GM18499 (cell line): ENCODE data around the gene TIGAR.

ENCODE experiments used
- ATAC-seq: cut with Tn5 transposase; IDR thresholded peaks from one replicate; pipeline ENCODE4 v1.9.1; 2021; ENCODE audit warnings: moderate number of reproducible peaks; ENCODE audit not compliant: insufficient read depth, unreplicated experiment

TIGAR gene

GRCh38 chr12:4366090-4366489 is 45.1 kb downstream of the TIGAR start:
- ATAC-seq = no peak

DNA sequence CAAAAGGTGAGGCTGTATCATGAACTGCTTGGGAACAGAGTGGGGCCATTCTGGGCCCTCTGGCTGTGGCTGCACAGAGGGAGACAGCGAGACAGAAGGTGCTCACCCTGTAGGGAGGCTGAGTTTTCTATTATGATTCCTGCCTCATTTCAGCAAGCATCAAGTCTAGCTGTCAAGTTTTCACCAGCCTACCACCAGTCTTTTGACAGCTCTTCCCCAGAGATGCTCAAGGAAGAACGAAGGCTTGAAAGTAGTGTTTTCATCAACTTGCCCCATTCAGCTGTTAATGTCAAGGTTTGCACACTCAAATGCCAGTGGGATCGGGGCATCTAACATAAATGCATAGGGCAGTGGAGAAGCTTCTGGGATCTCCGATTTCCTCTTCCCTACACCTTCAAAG is 48.5 kb downstream of the TIGAR start:
- ATAC-seq = no peak

GRCh38 chr12:4370265-4370664 is 49.3 kb downstream of the TIGAR start:
- no peak for ATAC-seq

- ATAC-seq = no peak
Observed at GRCh38 chr12:4372653-4373052, 51.6 kb downstream of the TIGAR start.

DNA sequence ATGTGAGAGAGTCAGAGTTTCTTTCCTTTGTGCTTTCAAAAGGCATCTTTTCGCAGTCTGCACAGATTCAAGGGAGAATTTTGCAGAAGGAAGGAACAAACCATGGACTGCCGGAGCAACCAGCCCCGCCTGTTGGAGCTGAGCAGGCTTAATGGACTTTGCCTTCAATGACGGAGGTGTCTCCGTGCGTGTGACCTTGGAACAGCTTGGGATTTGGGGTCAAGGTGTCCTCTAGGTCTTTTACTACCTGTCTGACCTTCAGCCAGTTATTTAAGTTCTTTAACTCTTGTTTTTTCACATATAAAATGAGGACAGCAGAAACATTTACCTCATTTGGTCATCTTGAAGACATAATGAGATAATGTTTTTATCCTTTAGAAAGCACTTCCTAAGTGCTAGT is 54.4 kb downstream of the TIGAR start:
- no peak for ATAC-seq

- ATAC-seq = no peak
Observed at GRCh38 chr12:4378772-4379171, 57.8 kb downstream of the TIGAR start.

- no peak for ATAC-seq
Observed at GRCh38 chr12:4379405-4379804, 58.4 kb downstream of the TIGAR start, which contains the start of gene FGF23. FGF23 (minus strand) TSS chr12:4379712; CDS start chr12:4379582, 130 bp downstream.

GRCh38 chr12:4380332-4380731 is 59.3 kb downstream of the TIGAR start:
- no peak for ATAC-seq

DNA sequence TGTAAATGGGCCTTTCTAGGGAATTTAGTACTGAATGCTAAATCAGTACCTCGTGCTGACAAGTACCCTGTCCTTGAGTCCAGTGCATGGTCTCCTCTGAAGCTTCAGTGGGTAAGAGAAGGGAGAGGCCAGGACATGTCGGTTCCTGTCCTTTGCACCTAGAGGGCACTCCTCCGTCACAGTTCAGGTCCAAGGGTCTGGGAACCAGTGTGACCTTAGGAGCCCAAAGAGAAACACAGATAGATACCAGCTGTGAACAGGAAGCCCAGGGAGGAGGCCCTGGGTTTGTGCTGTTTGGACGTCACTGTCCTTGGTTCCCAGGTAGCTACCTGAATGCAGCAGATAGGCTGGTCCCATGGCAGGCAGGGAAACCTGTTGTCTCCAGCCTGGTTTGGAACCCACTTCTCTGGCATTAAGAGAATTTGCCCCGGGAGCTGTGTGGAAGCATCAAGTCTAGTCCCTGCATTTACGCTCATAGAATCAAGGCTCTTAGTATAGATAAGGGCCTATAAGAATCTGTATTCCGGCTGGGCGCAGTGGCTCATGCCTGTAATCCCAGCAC is 62.4 kb downstream of the TIGAR start:
- no peak for ATAC-seq

DNA sequence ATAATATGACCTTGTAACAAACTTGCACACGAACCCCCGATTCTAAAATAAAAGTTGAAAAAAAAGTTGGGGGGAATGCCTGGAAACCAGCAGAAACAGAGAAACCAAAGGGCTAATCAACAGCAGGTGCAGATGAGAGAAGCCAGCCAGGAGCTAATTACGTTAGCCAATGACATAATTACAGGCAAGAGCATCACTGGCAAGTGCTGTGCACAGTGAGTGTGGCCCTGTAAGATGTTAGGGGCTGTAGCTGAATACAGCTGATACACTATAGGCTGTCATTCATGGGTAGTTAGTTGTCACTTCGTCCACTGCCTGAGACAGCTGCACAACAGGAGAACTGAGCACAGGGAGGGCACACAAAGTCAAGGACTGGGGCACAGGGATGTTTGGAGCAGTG is 65.8 kb downstream of the TIGAR start:
- ATAC-seq = no peak

GRCh38 chr12:4387607-4388006 is 66.6 kb downstream of the TIGAR start:
- no peak for ATAC-seq

- ATAC-seq = no peak
Observed at GRCh38 chr12:4388032-4388431, 67.0 kb downstream of the TIGAR start.

- ATAC-seq = no peak
Observed at GRCh38 chr12:4388662-4389061, 67.6 kb downstream of the TIGAR start.

GRCh38 chr12:4392223-4392742 is 71.3 kb downstream of the TIGAR start:
- ATAC-seq = no peak

GRCh38 chr12:4393211-4393610 is 72.2 kb downstream of the TIGAR start:
- no peak for ATAC-seq

- no peak for ATAC-seq
Observed at GRCh38 chr12:4395818-4396217, 74.8 kb downstream of the TIGAR start.

DNA sequence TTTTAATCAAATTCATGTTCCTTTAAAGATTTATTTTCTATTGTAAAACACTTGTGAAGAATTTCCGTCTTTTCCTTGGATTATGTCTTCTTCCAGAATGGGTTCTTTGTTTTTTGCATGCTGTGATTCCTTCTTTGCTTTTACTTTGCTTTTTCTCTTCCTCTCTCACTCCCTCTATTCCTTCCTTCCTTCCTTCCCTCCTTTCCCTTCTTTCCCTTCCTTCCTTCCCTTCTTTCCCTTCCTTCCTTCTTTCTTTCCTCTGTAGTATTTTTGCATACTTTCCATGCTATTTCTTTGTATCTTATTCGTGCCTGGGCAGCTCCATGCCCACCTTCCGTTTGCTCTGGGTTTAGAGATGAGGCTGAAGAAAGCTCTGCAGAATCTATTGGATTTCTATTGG is 80.1 kb downstream of the TIGAR start:
- no peak for ATAC-seq

- no peak for ATAC-seq
Observed at GRCh38 chr12:4402996-4403395, 82.0 kb downstream of the TIGAR start.
